ENCODE measurements around the gene IGSF9. TPM values are rescaled to one million over a fixed set of nuclear protein-coding genes. Genes with fewer than 3 reads are reported as not detected.

IGSF9 gene
- total and polyA plus RNA-seq, 10 of the 15 experiments (the other 5 are each of a cell fraction or from before 2014, with no cell fraction given), result 0.04 to 0.07 TPM; not detected in 8

DNA sequence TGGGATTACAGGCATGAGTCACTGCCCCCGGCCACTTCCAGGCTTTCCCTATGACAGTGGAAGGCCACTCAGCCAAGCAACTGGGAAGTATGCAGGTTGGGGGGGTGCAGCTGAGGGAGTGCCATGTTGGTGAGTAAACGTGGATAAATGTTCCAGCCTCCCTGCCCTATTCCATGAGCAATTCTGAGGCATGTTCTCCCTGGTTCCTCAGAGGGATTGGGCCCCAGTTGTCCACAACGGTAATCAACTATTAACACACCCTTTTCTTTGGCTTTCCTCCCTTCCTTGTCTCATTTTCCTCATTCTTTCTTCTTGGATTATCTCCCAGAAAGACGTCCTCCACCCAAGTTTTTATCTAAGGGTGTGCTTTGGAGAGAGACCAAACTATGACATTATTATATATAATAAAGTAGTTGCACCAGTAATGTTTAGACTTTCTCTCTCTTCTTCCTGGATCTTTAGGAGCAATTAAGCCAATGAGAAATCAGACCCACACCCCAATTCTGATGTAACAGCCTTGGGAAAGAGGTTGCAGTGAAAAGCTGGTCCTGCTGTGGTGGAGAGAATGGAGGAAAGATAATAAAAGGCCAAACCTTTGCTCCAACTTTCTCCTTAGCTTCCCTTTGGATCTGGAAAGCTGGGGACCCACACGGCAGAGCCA, 15.4 kb upstream of the IGSF9 start:
- in situ Hi-C loops (cut with MboI), result no loop called here
- peaks cover 4% of the 10 kb centered on the region in 2 experiments; a peak in 3 of 4 replicates for H3K27me3 ChIP-seq (replicated peaks in 1 of 2; ENCODE audit: control insufficient read depth in 2 of 2, insufficient read depth in 2 of 2, low read length in 1 of 2)
- H2AFZ ChIP-seq (ENCODE audit: control insufficient read depth, low read depth, low read length), result no peak overlapping the region
- ATAC-seq (no peak), DNase-seq (ENCODE audit: low read depth, low spot score) (no peak), FAIRE-seq (no peak)
- H3K9ac ChIP-seq (ENCODE audit: control insufficient read depth, insufficient read depth, low read length), result no peak overlapping the region
- no peak overlapping the region for H3K4me2 ChIP-seq (ENCODE audit: control insufficient read depth, insufficient read depth)
- ChIA-PET RAD21 (ENCODE audit: unreplicated experiment) (no interaction called here), POLR2A (no interaction called here), SMC1A (ENCODE audit: uncharacterized antibody, unreplicated experiment) (no interaction called here), CTCF (interaction anchor here (0.7 kb wide), 1 partner anchor 425 kb away, joined by 3 read pairs; the partner anchor contains the start of gene OR10J5)
- H4K20me1 ChIP-seq (ENCODE audit: control insufficient read depth, insufficient read depth), result no peaks in the 10 kb centered on the region
- H3K4me1 ChIP-seq (ENCODE audit: control insufficient read depth, insufficient read depth, low read length), result peaks cover 13% of the 10 kb centered on the region
- WGBS (ENCODE audit: insufficient coverage, insufficient replicate concordance, low lambda C conversion rate, missing lambda C conversion rate), result 33% methylated on average over 5 of the region's 5 CpGs
- TF ChIP-seq, protein P1, sequence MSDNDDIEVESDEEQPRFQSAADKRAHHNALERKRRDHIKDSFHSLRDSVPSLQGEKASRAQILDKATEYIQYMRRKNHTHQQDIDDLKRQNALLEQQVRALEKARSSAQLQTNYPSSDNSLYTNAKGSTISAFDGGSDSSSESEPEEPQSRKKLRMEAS (IDR thresholded peaks at IDR 0.05; ENCODE audit: low read depth, low read length), result no peak
- TF ChIP-seq, protein P2, sequence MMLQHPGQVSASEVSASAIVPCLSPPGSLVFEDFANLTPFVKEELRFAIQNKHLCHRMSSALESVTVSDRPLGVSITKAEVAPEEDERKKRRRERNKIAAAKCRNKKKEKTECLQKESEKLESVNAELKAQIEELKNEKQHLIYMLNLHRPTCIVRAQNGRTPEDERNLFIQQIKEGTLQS (IDR thresholded peaks at IDR 0.05; ENCODE audit: borderline replicate concordance, extremely low read depth, low read depth, low read length), result no peak
- TF ChIP-seq SUPT20H (IDR thresholded peaks at IDR 0.05; ENCODE audit: borderline replicate concordance, control insufficient read depth, low read depth, low read length) (no peak), SMARCA5 (IDR thresholded peaks at IDR 0.05) (no peak), SMC3 (IDR thresholded peaks at IDR 0.05; ENCODE audit: borderline replicate concordance, low read length) (no peak)
- H3K9me3 ChIP-seq (replicated peaks; ENCODE audit: control insufficient read depth, insufficient read depth, low read length), result no peaks in the 10 kb centered on the region
- no peaks in the 10 kb centered on the region for H3K79me2 ChIP-seq (ENCODE audit: control insufficient read depth, insufficient read depth, low read length)
- intact Hi-C loops (cut with micrococcal nuclease; ENCODE audit: unreplicated experiment), result no loop called here
- BruUV-seq (replicated peaks), result no TSS peak
- no peaks in the 10 kb centered on the region for H3K36me3 ChIP-seq (ENCODE audit: control insufficient read depth in 2 of 2, insufficient read depth in 2 of 2, low read length in 1 of 2)
- H3K4me3 ChIP-seq, result no peak overlapping the region
- no peak overlapping the region for H3K27ac ChIP-seq (ENCODE audit: control insufficient read depth, insufficient read depth)

- ChIA-PET CTCF (interaction anchor here (1.0 to 2.8 kb wide), 4 partner anchors 47 to 160 kb away, joined by 4 to 12 read pairs (median 5); no protein-coding TSS in a partner anchor), RAD21 (ENCODE audit: unreplicated experiment) (interaction anchor here (1.1 kb wide), 1 partner anchor 48 kb away, joined by 4 read pairs; no protein-coding TSS in a partner anchor), SMC1A (ENCODE audit: uncharacterized antibody, unreplicated experiment) (interaction anchor here (3.0 kb wide), 1 partner anchor 47 kb away, joined by 13 read pairs; no protein-coding TSS in a partner anchor), POLR2A (no interaction called here)
- no peak overlapping the region for H3K4me3 ChIP-seq
- H3K36me3 ChIP-seq (ENCODE audit: control insufficient read depth in 2 of 2, insufficient read depth in 2 of 2, low read length in 1 of 2), result no peaks in the 10 kb centered on the region
- no peak overlapping the region for H2AFZ ChIP-seq (ENCODE audit: control insufficient read depth, low read depth, low read length)
- in situ Hi-C loops (cut with MboI), result no loop called here
- no peak for DNase-seq (ENCODE audit: low read depth, low spot score)
- no peak for ATAC-seq
- intact Hi-C loops (cut with micrococcal nuclease; ENCODE audit: unreplicated experiment), result no loop called here
- H3K27me3 ChIP-seq (replicated peaks in 1 of 2; ENCODE audit: control insufficient read depth in 2 of 2, insufficient read depth in 2 of 2, low read length in 1 of 2), result peaks cover 2 to 4% of the 10 kb centered on the region in 2 experiments; a peak in 3 of 4 replicates
- no peaks in the 10 kb centered on the region for H4K20me1 ChIP-seq (ENCODE audit: control insufficient read depth, insufficient read depth)
- H3K79me2 ChIP-seq (ENCODE audit: control insufficient read depth, insufficient read depth, low read length), result no peaks in the 10 kb centered on the region
- H3K9ac ChIP-seq (ENCODE audit: control insufficient read depth, insufficient read depth, low read length), result no peak overlapping the region
- H3K27ac ChIP-seq (ENCODE audit: control insufficient read depth, insufficient read depth), result no peak overlapping the region
- BruUV-seq (replicated peaks), result no TSS peak
- H3K4me2 ChIP-seq (ENCODE audit: control insufficient read depth, insufficient read depth), result peak overlapping the region; percentile 45; the same call in 1 of the 2 replicates
- TF ChIP-seq IRF4 (IDR thresholded peaks at IDR 0.05; ENCODE audit: low read depth, low read length) (no peak), CBX5 (IDR thresholded peaks at IDR 0.05; ENCODE audit: low read depth) (no peak), CHD1 (IDR thresholded peaks at IDR 0.05; ENCODE audit: low read depth, low read length) (no peak), ZNF622 (IDR thresholded peaks at IDR 0.05) (no peak), NFYA (IDR thresholded peaks at IDR 0.05; ENCODE audit: borderline replicate concordance, low read depth, low read length) (no peak), ZNF274 (IDR thresholded peaks at IDR 0.05; ENCODE audit: insufficient read depth, insufficient read length) (no peak)
- 33% methylated on average over 4 of the region's 4 CpGs for WGBS (ENCODE audit: insufficient coverage, insufficient replicate concordance, low lambda C conversion rate, missing lambda C conversion rate)
- no peaks in the 10 kb centered on the region for H3K9me3 ChIP-seq (replicated peaks; ENCODE audit: control insufficient read depth, insufficient read depth, low read length)
- no peak for FAIRE-seq
- H3K4me1 ChIP-seq (ENCODE audit: control insufficient read depth, insufficient read depth, low read length), result peaks cover 13% of the 10 kb centered on the region
Observed at GRCh38 chr1:159959451-159959850, 14.0 kb upstream of the IGSF9 start.
